GM12892 (cell line): Measurements from ENCODE around the gene LMBR1L.

Source experiments
- POLR2A ChIP-seq: IDR thresholded peaks from 2 replicates; pipeline ENCODE4 v1.6.1; 2011; ENCODE audit warnings: low read depth, low read length, control low read depth
- POLR2AphosphoS5 ChIP-seq: IDR thresholded peaks from 2 replicates; pipeline ENCODE4 v1.6.1; 2011; ENCODE audit warnings: low read depth, low read length, control low read depth
- TAF1 ChIP-seq: IDR thresholded peaks from 2 replicates; pipeline ENCODE4 v1.6.1; 2011; ENCODE audit warnings: low read depth, mild to moderate bottlenecking, control low read depth, low read length, borderline replicate concordance

- no peak for TF ChIP-seq POLR2A
- no peak for TF ChIP-seq POLR2AphosphoS5
- TF ChIP-seq TAF1, result no peak
Measured at GRCh38 chr12:49138587-49138986, 27.9 kb upstream of the LMBR1L start.
